ENCODE measurements around the gene VN1R4. TPM values are rescaled to one million over a fixed set of nuclear protein-coding genes. Genes with fewer than 3 reads are reported as not detected.

Gene VN1R4
- total RNA-seq, 2 donors from 2014 or later, result not detected

Other genes with a start within 250 kb of the VN1R4 start
- not detected for gene ERVV-2, start 223.0 kb downstream of the VN1R4 start, total RNA-seq
- gene ZNF160, start 164.3 kb downstream of the VN1R4 start, total RNA-seq, result 10 to 100 TPM; 26.0 to 93.4 TPM
- gene ZNF415, start 134.8 kb downstream of the VN1R4 start, total RNA-seq, result 10 to 100 TPM; 13.7 to 22.8 TPM
- 10 to 100 TPM in 1 of 2 donors, 1 to 10 TPM in 1; 9.3 to 14.4 TPM for gene ZNF347, start 108.7 kb downstream of the VN1R4 start, total RNA-seq
- gene ZNF665, start 74.4 kb downstream of the VN1R4 start, total RNA-seq, result 10 to 100 TPM in 1 of 2 donors, 1 to 10 TPM in 1; 4.7 to 26.1 TPM
- 10 to 100 TPM; 28.1 to 35.8 TPM for gene ZNF677, start 12.8 kb downstream of the VN1R4 start, total RNA-seq
- gene VN1R2, start 9.4 kb downstream of the VN1R4 start, total RNA-seq, result 1 to 10 TPM in 1 of 2 donors, not detected in 1; 1.2 TPM
- gene ZNF845, start 66.0 kb upstream of the VN1R4 start, total RNA-seq, result 1 to 10 TPM; 6.5 to 7.8 TPM
- gene ZNF525, start 98.0 kb upstream of the VN1R4 start, total RNA-seq, result 10 to 100 TPM in 1 of 2 donors, 1 to 10 TPM in 1; 7.8 to 20.4 TPM
- 10 to 100 TPM; 12.5 to 23.0 TPM for gene ZNF765, start 127.4 kb upstream of the VN1R4 start, total RNA-seq
- gene ZNF761, start 164.3 kb upstream of the VN1R4 start, total RNA-seq, result 10 to 100 TPM; 48.3 to 51.7 TPM
- 1 to 10 TPM; 6.8 to 9.1 TPM for gene ZNF813, start 200.0 kb upstream of the VN1R4 start, total RNA-seq

All from prostate gland (tissue), 2 donors.